ENCODE data around the gene PSTPIP1.

Gene PSTPIP1

DNA sequence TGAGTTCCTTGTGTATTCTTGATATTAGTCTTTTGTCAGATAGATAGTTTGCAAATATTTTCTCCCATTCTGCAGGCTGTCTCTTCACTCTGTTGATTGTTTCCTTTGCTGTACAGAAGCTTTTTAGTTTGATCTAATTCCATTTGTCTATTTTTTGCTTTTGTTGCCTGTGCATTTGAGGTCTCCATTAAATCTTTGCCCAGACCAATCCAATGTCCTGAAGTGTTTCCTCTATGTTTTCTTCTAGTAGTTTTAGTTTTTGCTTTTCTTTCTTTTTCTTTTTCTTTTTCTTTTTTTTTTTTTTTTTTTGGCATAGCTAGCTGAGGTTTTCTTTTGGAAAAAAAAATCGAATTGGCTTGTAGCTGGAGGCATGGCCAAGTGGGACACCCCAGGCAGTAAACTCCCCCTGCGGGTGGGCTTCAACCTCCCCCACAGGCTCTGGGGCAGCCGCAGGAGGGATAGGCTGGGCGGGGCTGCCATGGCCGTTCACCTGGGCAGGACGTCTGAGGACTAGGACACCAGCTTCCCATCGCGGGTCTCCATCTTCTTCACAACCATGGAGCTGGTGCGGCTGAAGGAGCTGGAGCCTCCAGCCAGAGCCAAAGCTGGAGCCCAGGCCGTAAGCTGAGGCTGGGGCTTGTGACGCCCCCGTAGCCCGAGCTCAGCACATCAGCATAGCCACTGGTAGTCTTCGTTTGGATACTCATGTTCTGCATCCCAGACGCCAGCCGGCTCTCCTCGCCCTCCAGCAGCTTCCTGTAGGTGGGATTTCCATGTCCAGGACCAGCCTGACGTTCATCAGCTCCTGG, 16.2 kb upstream of the PSTPIP1 start:
- no peak for DNase-seq (ENCODE audit: low read depth in 2 of 2)

DNA sequence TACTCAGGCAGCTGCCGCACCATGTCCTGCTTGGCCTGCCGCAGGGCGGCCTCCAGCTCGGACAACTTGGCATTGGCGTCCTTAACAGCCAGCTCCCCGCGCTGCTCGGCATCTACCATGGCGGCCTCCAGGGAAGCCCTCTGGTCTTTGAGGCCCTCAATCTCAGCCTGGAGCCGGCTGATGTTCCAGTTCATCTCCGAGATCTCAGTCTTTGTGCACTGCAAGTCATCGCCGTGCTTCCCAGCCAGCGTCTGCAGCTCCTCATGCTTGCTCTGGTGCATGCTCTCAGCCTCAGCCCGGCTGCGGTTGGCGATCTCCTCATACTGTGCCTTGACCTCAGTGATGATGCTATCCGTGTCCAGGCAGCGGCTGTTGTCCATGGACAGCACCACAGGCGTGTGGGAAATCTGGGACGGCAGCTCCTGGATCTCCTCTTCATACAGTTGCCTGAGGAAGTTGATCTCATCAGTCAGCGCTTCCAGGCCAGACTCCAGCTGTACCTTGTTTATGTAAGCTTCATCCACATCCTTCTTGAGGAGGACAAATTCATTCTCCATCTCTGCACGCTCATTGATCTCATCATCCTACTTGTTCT, 15.5 kb upstream of the PSTPIP1 start:
- DNase-seq (ENCODE audit: low read depth in 2 of 2) = no peak

DNA sequence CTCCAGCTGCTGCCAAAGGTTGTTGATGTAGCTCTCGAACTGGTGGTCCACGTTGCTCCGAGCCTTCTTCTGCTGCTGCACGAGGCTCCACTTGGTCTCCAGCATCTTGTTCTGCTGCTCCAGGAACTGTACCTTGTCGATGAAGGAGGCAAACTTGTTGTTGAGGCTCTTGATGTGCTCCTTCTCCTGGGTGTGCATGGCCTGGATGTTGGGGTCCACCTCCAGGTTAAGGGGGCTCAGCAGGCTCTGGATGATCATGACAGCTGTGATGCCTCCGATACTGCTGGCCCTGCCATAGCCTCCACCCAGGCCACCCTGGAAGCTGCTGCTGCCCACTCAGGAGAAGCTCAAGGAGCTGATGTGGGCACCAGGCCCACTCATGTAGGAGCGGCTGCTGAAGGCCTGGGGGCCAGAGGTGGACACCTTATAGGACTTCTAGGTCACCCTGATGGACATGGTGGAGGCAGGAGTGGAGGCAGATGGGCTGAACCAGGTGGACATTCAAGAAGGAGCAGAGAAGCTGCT, 14.9 kb upstream of the PSTPIP1 start:
- DNase-seq (ENCODE audit: low read depth in 2 of 2) = no peak

DNA sequence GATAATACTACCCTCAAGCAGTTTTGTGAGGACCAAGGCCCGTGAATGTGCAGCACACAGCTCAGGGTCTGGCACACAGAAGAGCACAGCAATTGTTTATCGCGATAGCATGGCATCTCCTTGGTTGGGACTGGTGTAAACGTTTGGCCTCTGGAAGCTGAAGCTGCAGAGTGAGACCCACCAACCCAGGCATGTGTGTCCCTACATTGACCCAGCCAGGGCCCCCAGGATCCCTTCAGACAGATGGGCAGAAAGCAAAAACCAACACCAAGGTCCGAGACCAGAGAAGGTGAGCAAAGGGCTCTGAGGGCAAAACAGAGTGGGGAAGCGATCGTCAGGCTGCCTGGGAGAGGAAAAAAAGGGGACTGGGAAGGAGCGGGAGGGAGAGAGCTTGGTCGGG, 12.6 kb upstream of the PSTPIP1 start:
- no peak for DNase-seq (ENCODE audit: low read depth in 2 of 2)

DNA sequence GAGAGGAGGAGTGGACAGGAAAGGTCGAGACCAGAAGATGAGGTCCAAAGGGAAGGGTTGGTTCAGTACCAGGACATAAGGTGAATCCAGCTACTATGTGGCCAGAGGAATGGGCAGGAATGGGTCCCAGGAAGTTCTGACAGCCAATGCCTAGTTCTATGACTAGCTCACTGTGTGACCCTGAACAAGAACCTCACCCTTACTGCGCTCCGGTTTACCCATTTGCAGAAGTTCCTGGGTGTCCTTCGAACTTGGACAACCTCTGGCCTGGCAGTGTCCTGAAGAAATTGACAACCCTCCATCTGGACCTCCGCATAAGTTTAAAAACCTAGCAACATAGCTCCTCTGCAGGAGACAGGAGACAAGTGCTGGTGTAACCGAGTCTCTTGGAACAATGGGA, 12.2 kb upstream of the PSTPIP1 start:
- no peak for DNase-seq (ENCODE audit: low read depth in 2 of 2)

DNA sequence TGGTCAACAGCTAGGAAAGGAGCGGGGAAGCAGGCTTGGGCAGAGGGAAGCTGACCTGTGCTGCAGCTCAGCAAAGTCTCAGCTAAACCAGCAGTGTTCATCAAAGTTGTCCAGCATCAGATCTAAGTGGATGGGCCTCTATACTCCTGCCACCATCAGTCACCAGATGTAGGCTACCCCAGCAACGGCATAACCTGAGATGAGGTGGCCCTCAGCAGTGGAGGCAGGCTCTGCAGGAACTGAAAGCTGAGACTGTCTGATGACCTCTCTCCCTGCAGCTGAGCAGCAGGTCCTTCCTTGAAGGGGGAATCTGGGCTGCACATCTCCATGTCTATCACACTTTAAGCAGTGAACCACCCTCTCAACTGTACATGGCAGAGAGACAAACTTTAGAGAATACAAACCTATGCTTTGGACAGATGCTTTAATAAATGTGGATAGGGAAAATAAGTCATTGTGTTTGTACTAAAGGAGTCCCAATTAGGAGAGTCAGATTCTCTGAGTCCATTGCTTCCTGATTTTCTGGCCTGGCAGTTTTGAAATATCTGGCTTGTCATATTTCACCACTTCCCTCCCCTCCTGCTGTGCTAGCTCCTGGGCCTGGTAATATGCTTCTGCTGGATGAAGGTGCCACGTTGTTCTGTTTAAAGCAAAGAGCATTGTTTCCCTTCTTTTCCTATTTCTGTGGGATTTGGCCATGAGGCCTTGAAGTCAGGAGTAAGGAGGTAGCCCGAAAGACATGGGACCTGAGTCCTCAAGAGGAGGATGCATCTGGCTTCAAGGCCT, 11.1 kb upstream of the PSTPIP1 start:
- no peak for DNase-seq (ENCODE audit: low read depth in 2 of 2)

DNA sequence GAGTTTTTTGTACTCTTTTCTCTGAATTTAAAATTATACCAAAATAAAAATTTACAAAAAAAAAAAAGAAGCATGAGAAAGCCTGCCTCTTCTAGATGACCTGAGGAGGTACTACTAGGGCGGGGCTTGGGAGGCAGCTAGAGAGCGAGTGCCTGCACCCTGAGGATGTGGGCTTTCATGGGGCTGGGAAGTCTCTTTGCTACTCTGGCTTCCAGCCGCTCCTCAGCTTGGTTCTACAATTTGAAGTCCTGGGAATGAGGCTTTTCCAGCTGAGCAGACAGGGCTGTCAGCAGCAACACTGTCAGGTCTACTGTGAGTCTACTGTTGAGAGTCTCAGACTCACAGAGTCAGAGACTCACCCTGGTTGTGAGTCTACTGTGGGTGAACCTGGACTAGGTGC, 8.2 kb upstream of the PSTPIP1 start:
- no peak for DNase-seq (ENCODE audit: low read depth in 2 of 2)

DNA sequence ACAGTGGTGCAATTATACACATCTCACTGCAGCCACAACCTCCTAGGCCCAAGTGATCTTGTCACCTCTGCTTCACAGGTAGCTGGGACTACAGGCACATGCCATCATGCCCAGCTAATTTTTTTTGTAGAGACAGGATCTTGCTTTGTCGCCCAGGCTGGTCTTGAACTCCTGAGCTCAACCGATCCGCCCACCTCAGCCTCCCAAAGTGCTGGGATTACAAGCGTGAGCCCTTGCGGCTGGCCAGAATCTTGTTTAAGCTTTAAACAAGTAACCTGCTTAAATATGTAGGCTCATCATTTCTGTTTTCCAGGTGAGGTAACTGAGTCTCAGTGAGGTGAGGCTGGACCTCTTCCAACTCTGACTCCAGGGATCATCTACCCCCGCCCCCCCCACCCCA, 7.7 kb upstream of the PSTPIP1 start:
- no peak for DNase-seq (ENCODE audit: low read depth in 2 of 2)

DNA sequence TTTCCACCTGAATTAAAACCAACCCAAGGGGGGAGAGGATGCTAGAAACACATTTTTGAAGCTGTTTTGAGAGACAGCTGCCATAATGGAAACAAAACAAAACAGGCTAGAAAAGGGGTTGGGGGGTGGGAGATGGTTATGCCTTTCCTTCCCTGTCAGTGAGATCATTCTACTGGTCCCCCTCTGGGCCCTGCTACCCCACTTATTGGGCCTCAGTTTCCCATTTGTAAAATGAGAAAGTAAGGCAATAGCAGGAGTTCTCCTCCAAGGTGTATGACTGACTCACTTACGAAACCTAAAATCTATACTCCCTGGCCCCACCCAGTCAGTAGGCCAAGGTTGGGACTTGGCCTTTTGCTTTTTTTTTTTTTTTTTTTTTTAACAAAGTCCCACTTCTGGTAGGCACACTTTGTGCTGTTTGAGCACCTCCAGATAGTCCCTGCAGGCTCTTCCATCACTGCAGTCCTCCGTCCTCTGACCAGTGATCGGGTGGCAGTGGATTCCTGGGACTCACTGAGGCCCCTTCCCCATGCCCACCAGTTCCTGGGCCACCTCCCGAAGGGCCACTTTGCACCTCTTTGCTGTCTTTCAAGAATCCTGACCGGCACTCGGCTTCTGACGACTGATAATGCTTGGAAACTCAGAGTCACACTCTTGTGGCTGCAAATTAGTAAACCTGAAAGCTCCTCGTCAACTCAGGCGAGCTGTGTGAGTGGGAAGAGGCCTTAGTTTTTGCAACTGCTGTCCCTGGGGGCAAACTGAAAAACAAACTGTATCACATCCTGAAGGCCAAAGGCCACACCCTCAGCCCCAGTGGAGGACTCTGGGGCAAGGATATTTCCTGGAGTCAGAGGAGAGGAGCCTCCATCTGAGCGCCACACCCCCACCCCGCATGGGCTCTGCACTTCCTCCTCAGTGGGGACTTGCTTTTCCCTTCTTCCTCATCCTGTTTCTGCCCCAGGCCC, 6.7 kb upstream of the PSTPIP1 start:
- DNase-seq (ENCODE audit: low read depth in 2 of 2) = no peak

DNA sequence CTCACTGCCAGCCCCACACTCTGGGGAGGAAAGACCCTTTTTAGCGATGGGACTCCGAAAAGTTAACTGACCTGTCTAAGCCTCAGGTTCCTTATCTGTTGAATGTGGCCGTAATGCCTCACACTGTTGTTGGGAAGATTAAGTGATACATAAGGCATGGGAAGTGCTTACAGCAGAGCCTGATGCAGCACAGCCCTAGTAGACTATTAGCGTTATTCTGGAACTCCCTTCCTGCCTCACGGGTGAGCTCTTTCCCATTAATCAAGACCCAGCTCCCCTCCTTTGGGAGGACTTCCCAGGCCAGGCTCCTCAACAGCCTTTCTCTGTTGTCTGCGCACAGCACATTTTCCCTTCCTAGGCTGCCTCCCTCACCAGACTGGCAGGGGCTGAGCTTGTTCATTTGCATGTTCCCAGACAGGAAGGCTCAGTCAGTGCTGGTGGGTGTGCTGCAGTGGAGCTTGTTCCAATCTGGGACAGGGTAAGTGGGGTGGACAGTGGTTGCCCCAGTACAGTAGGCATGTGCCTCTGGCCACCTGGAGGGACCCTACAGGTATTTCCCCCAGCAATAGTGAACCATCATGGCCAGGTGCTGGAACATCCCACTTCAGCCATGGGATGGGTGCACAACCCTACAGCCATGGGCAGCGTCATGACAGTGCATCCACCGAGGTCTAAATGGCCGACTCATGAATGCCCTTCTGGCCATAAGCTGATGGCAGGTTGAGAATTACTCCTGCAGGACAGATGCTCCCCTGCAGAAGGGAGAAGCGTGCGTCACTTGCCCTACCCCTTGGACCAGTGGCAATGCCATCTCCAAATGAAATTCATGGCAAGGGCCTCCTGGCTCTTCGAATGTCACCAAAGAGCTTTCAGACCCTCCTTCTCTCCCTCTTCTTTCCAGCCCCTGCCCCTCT, 5.8 kb upstream of the PSTPIP1 start:
- DNase-seq (ENCODE audit: low read depth in 2 of 2) = no peak

DNA sequence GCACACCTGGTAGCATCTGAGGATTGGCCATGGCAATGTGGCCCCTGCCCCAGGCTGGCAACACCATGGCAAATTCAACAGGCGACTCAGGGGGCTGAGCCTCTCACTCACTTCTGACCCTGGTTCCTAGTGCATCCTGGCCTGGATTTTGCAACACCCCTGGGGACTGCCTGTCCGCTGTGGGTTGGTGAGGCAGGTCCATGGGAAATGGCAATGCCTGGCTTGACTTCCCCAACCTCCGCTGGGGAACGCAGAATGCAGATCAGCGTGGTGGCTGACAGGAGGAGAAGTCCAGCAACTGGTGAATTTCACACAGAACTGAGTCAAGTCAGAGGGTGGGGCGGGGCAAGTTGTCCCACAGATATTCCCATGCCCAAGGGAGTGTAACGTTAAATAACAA, 3.9 kb upstream of the PSTPIP1 start:
- DNase-seq (ENCODE audit: low read depth in 2 of 2) = no peak

DNA sequence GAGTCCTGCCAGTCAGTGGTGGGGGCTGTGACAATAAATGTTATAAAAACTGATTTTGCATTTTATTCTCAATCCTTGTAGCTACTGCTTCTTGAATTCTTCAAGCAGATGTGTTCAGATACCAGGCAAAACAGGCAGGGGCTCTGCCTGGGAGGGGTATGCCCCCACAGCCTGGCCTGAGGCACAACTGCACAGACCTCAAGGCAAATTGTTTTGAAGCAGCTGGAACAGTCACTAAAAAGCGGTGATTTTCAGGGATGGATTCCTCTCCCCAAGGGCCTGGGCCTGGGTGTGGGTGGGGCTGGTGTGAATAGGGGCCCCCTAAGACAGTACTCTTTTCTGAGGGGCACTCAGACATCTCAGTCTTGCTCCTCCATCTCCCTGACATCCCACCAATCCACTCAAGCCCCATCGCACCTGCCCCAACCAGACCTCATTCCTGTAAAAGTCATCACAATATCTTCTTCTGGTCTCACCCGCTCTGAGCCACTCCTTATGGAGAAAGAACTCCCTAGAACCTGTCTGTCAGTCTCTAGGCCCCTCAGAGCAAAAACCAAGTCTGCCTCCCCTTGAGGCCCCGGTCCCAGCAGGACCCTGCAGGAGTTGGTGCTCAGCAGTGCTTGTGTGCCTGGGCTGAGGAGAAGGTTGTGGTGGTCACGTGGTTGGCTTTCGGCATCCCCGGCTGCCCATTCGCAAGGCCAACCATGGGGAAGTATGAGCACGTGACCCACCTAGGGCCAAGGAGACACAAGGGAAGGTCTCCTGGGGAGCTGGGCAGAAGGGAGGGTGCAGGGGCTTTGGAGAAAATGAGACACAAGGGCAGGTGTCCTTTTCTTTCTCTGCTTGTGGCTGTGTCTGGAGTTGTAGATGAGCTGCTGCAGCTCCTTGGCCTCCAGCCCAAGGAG, 2.9 kb upstream of the PSTPIP1 start:
- no peak for DNase-seq (ENCODE audit: low read depth in 2 of 2)

DNA sequence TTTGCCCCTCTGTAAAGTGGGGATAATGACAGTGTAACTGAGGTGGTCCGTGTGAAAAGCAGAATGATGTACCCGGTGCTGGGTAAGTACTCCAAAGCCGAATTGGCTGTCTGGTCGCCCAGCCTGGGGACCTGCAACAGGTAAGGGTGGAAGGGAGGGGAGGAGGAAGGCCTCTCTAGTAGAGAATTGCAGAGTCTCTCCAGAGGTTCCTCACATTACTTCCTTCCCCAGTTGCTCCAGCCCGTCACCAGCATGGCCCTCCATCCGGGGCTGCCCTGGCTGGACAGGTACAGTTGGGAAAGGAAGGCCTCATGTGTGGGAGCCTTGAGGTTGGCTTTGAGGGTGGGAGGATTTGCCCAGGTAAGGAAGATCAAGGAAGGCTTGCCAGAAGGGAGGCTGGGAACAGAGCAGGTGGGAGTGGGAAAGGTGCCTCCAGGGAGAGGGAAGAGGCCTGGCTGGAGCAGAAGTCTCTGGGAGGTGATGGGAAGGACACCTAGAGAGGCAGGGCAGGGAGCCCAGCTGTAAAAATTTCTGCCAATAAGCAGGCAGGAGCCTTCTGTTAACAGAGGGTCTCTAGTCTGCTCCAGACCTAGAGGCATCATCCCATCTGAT, 1.7 kb upstream of the PSTPIP1 start:
- no peak for DNase-seq (ENCODE audit: low read depth in 2 of 2)

DNA sequence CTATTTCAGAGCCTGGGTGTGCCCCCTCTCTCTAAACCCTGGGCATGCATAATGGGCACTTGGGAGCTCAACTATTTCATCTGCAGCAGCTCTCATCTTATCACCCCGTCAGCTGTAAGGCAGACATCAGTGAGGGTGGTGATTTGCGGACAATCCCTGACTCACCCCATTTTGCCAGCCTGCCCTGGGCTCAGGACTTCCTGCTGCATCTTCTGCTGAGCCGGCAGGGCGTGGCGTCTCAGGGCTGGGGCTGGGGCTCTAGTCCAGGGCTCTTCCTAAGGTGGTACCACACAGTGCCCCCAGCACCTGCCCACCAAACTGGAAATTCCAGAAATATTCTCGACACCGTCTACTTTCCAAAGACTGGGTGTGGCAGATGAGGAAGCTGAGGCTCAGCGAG, 925 bp upstream of the PSTPIP1 start:
- no peak for DNase-seq (ENCODE audit: low read depth in 2 of 2)

DNA sequence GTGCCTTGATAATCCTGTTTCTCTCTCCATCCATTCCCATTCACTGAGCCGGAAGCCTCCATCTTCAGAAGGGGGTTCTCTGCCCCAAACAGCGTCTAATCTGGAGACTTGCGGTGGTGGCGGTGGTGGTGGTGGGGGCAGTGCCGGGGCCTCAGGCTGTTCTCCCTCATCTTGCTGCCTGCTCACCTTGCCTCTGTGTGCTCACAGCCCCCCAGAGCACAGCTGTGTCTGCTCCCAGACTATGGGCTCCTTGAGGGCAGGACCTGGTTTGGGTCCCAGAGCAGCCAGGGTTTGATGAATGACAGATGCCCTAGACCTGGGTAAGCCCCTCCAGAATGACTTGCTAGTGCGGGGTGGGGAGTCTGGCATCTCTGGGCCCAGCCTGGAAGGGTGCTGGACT, 430 bp upstream of the PSTPIP1 start:
- DNase-seq (ENCODE audit: low read depth in 2 of 2) = no peak

DNA sequence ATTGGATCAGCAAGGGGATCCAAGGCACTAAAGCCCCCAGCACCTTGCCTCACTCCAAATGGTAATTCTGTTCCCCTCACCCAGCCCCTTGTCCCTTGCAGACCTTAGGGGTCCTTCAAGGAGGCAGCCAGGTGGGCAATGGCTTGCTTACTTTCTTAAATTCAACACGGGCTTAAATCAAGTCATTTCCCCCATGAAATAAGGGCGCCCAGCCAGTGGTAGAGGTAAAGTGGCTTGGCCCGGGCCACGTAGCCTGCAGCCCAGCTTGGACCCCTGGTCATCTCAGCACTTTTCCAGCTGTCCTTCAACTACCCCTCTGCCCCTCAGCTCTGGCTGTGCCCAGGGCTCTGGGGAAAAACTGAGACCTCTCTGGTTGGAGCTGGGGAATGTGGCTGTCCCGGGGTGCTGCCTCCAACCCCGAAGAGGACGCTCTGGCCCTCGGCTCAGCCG, 1.2 kb downstream of the PSTPIP1 start:
- DNase-seq (ENCODE audit: low read depth in 2 of 2) = no peak

DNA sequence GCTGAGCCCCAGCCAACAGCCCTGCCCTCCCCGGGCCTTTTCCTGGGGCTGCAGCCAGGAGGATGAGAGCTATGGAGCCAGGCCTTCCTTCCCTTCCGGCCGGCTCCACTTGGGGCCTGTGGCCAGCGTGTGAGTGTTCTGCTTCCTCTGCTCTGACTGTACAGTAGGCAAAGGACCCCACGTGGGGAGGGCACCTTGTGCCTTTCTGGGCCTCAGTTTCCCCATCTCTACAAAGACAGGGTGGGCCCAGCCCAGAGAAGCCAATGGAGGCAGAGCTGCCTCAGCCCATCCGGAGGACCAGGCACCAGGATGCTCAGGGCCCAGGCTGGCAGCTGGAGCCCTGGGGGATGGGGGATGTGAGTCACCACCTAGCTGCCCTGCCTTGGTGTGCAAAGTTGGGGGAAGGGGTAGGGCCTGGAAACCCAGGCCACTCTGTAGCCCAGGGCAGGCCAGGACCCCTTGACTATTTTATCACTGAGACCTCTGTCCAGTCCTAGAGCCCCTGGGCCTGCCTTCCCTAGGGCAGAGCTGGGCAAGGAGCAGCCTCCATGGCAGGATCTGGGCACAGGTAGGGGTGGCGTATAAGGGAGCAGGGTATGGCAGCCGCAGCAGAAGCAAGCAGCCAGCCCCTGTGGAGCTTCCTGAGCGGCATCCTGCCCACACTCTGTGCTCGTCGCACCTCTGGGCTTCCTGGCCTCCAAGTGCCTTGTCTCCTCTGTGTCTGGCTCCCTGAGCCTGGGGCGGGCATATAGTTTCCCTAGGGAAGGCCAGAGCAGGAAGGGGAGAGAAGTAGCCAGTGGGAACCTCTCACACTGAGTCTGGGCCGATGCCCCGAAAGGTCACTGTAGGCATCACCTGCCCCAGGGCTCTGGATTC, 1.8 kb downstream of the PSTPIP1 start:
- DNase-seq (ENCODE audit: low read depth in 2 of 2) = peak; percentile 35 to 43
